Stimulated activated CD8-positive, alpha-beta memory T cell treated with anti-CD3 and anti-CD28 coated beads, Interleukin-7, amount 100 ng/mL, for 1 hour (primary cell): ENCODE results near the gene FOCAD.

Experiments
- DNase-seq, 2 donors: peaks; one replicate each; pipeline ENCODE4 v3.0.0-alpha.2; 2020; ENCODE audit warnings: low read depth in 2 of 2

Gene FOCAD

DNA sequence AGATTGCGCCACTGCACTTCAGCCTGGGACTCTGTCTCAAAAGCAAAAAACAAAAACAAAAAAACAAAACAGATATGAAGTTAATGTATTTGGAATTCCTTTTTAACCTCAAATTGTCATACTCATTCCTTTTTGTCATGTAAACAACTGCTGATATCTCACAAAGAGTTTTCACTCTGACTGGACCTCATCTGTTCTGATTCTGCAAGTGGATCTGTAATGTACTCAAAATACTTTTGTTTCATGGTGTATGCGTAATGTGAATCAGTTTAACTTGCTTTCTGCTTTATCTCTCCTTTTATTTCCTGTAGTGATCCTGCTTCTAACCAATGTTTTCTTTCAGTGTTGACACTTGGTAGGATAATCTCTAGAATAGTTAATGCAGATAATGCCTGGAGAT is 106.7 kb downstream of the FOCAD start:
- no peak for DNase-seq

DNA sequence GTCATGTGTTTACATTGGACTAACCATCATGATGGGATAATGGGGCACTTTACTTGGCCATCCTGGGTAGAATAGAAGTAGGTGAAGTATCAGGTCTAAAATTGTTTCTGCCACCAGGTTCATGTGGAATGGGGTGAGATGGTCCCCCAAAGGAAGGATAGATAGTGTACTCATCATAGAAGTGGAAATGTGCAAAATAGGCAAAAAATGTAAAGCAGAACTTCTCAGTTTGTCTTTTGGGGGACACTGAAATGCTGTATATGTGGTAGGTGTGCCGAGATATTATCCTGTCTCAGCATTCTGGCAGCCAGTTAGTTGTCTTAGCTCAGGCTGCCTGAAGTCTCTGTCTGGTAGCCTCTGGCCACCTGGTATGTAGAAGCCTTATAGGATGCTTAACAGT is 107.6 kb downstream of the FOCAD start:
- no peak for DNase-seq

DNA sequence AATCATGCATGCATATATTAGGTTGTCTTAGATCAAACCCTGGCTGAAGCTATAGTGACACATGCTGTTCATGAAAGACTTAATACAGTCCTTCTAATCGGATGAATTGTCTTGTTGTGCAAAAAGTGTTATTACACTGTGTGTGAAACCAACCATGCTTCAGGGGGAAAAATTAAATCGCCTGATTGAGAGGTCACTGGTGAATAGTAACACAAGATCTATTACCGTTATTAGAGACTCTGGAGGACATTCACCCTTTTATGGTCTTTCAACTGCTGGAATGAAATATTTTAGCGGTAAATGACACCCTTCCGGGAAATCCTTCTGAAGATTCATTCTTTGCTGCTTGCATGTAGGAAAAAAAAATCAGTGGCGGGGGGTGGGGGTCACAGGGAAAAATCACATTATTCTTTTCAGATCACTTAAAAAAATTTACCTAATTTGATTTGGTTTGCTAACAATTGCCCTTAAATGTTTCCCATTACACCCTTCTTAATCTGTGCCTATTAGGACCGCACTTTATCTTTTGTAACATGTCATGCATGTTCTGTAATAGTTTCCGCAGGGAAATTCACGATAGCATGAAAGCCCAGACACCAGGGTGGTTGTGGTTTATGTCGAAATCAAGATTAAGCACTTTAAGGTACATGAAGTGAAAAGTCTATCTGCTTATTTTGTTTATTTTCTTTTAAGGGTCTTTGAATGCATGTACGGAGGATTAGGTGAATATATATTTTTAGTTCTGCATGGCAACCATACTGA is 120.6 kb downstream of the FOCAD start:
- DNase-seq, result no peak

DNA sequence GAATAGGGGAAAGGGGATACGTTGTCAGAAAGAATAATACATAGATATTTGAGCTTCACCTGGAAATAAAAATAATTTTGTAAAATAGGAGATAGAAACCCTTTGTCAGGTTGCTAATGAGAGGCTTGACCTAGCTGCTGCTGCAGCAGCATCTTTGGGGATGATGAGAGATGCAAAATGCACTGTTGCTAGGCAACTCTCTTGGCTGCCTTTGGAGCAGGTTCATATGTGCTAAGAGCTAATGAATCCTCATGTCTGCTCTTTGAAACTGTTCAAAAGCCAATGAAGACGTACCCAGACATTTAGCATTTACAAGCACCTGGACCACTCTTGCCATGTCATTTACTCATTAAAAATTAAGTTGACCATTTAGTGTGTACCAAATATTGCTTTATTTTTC is 121.7 kb downstream of the FOCAD start:
- DNase-seq, result no peak

DNA sequence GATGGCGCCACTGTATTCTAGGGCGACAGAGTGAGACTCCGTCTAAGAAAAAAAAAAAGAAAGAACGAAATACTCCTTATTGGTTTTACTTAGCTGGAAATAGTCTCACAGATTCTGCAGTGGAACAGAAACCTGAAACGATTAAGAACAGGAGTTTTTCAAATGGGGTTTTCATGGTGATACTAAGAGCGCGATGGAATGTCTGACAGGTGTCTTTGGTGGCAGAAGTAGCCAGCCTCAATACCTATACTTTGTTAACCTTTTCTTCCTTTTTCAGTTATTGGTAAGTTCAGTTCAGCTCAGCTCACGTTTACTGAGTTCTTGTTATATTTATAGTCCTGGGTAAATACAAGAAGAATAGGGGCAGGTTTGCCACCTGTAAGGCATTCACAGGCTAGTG is 123.9 kb downstream of the FOCAD start:
- no peak for DNase-seq

DNA sequence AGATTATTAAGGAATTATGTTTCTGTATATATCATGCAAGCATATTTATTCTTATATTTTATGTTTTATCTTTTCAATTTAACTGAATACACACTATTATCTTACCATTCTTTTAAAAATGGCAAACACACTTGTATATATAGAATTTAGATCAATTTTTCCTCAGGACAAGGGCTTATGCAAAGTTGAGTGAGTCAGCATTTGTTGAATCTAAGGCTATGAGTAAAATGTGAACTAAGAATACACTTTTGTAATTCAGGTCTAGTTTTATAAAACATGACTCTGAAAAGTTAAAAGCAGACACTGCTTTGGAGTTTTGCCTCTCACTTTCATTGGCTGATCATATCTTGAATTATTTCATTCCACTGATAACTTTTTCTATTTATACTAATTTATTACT is 127.8 kb downstream of the FOCAD start:
- no peak for DNase-seq

DNA sequence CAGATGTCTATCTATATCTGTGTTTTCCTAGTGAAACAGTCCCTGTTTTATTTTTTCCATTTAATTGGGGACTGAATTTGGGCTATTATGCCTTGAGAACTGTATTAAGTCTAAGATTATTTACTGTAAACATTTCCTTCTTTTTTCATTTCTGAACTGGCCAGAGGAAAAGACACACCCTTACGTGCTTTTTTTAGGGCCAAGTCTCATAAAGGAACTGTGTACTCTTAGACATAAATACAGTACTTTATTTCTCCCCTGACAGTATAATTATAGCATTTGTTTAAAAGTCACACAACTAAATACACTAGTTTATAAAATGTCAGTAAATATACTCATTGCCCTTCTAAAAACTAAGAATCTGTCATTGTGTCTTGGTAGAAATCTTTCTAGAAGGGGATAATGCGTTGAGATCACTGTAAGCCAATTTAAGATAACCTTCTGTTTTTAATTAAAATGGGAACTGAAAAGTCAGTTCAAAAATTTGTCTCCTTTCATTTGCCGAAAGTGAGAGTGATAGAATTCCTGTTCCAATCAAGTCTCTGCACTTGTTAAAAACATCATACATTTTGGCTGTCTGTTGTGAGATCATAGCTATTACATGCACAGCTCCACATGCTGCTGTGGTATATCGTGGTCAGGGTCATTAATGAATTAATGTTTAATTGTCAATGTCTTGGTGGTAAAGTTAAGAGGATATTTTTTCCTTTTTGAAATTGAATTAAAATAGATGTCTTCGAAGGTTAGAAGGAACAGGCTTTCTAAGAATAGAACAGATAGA is 132.1 kb downstream of the FOCAD start:
- no peak for DNase-seq

DNA sequence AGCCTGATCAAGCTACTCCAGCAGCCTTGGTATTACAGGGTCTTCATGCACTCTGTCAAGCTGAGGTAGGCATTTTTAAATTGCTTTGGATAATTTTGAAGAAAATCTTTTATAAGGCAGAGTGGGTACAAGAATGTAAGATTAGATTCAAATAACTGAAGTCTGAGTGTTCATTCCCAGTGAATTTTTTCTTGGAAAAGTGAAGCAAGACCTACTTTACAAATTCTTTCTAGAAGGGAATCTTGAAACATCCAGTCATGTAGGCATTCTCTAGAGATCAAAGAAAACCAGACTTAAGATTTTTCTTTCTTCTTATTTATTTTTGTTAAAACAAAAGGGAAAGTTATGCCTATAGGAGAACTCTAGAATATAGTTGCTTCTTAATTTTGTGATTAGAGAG is 139.0 kb downstream of the FOCAD start:
- DNase-seq, result no peak

DNA sequence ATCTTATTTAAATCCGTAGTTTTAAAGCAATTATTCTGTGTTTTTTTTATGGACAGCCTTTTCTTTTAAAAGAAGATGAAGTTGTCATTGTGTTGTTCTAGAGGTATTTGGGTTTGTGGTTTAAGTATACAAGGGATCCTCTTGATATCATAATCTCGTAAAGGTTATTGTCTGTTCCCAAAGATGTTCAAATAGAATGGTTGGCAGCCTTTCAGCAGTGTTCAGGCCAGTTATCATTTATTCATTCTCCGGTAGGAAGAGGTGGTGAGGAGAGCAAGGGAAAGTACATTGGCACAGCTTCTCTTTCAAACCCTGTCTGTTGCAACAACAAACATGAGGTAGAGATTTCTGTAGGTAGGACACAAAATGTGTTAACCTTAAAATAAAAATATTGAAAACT is 147.0 kb downstream of the FOCAD start:
- DNase-seq, result no peak

DNA sequence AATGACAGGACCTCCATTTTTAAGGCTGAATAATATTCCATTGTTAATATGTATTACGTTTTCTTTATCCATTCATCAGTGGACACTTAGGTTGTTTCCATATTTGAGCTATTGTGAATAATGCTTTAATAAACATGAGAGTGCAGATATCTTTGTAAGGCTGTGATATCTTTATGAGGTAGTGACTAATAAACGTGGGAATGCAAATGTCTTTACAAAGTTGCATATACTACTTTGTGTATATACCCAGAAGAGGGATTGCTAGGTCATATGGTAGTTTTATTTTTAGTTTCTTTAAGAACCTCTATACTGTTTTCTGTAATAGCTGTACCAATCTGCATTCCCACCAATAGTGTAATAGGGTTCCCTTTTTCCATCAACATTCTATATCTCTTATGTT is 148.7 kb downstream of the FOCAD start:
- no peak for DNase-seq

DNA sequence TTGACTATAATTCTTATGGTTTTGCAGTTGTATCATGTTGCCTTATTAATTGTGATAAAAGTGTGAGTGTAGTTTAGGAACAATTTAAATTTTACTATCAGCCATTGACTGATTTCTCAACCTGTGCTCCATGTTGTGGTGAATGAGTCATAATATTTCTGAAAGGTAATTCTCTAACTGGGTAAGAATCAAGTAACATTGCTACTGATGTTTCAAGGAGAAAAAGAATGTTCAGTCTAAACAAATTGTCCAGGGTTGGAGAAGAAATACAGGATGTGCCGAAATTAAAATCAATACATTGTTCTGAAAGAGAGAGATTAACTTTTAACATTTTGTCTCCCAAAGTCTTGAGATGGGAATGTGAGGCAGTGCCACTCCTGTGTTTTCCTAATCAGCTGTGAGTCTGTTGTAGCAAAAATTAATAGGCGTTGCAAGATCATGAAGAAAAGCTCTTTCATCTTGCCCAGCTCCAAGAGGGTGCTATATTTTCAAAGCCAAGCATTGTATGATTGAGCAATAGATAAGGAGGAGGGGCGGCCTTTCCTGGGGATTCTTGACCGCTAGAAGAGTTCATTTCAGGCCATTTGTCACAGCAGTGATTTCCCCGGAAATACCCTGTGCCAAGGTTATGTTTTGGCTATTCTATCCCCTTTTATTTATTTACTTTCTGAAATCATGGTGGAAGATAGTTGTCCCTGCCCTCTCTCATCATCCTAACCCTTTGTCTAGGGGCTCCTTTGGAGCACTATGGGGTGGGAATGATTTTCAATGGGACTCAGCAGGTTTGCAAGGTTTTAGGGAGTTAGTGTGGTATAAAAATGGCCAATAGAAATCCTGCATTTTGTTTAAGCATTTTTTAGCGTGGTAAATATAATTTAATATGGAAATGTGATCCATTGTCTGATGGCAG is 151.6 kb downstream of the FOCAD start:
- DNase-seq, result no peak

DNA sequence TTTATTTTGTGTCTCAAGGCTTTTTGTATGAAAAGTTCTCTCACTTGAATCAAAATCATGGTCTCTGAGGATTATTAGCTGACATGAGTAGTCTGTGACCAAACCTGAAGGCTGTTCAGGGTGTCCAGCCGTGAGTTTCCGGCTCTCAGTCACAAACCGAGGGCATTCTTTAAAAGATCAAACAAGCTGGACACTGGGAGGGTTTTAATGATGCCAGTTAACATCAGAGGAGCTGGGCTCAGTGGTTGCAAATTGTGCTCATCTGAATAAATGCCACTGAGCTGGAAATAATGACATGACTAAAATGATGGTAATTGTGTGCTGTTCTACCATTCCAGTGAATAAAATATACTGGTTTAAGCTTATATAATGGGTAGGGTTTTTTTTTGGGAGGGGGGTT is 153.1 kb downstream of the FOCAD start:
- no peak for DNase-seq

DNA sequence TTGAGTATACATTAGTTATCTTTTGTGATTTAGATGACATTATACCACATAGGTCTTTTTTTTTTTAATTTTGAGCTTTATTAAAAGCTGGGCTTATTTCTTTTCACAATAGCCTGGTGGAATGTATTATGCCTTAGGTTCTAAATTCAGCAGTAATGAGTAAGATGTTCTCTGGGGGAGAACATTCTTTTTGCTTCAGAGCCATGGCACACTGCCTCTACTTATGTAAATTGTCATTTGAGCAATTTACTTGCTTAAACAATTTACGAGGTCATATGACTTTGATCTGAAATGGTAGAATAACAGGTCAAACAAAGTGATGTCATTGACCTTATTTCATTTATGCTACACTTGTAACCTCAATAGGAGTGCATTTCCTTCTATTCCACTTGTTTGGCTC is 154.2 kb downstream of the FOCAD start:
- no peak for DNase-seq

DNA sequence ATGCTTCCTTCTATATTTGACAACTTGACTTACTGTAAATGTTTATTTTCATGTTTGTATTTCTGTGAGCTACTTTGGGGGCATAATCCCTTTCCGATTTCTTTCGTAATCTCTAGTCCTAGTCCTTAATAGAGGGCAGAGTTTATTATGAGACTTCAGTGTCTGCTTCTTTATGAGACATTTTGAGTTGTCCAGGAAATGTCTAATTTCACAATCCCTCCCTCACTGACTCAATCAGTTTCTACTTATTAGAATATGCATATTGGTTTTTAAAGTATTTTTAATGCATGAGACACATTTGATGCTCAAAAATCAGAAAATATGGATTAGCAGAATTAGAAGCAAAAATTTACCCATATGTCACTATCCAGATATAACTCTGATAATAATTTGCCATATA is 160.9 kb downstream of the FOCAD start:
- DNase-seq, result no peak

DNA sequence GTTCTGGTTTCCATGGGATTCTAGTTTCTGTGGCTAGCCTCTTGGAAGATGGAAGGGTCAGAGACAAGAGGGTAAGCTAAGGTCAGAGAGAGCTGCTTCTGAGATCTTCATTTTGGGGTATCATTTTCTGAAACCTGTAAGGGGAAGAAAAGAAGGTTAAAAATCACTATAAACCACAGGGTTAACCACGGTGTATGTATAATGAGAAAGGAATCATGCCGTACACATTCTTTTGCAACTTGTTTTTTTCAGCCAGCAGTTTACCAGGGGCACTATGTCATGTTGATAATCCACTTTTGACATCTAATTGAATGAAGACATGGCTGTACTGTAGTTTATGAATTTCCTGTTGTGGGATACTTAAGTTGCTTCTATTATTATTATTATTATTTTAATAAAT is 164.4 kb downstream of the FOCAD start:
- DNase-seq, result no peak

DNA sequence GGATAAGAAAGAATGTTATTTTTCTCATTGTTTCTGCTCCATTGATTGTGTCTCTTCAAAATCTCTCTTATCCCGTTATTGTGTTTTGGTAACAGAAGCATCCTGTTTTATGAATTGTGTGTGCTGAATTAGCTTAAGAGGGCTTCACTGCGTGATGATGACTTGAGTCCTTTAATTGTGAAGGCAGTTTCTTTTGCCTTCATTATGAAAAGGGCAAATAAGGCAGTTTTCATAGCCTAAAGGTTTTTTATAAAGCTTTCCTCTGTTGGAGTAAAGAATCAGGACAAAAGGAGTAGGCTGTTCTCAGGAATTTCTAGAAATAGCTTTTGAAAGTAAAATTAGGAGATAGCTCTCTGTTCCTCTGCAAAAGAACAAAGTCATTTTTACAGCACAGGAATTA is 169.8 kb downstream of the FOCAD start:
- no peak for DNase-seq

DNA sequence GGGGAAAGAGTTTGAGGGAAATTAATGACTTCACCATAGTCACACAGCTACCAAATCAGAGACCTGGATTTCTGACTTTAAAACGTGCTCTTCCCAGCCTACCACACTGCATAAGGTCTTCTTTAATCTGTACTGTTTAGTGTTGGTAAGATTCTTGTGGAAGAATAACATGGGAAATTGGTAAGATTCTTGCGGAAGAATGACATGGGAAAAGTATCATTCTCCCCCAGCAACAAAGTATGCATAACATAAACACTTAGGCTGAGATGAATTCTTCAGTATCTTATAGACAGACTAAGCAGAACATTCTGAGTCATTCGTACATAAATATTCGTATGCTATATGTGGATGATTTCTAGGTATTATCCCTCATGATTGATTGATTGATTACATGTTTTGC is 170.4 kb downstream of the FOCAD start:
- no peak for DNase-seq

DNA sequence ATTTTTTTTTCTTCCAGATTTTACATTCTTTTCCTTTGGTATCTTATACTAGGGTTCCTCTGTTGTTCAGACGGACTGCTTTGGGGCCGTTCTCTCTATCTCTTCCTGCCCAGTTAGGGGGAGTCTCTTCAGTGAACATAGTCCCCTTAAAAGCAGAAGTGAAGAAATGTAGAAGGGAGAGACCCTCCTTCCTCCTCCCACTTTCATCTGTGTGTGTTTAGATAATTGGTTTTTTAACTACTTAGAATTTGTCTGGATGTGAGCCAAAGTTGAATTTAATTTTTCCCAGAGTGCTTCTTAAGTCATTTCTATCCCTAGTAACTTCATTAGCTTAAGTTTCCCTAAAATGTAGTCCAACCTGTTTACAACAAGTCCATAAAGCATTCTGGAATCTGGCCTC is 179.9 kb downstream of the FOCAD start:
- no peak for DNase-seq

DNA sequence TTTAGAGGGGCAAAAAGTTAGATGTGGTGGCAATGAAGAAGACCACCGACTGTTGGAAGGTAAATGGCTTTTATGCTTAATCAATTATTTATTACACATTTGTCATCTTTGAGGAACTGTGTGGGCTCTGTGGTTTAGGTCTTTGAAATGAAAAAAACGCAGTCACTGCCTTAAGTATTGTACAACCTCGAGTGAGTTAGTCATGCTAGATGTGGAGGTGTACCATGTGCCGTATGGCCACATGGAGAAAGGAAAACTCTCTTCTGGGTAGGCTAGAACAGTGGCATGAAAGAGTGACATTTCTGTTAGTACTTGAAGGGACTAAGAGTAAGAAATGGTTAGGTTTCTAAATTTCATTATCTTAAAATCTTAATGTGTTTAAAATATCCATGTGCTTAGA is 181.3 kb downstream of the FOCAD start:
- DNase-seq, result no peak

DNA sequence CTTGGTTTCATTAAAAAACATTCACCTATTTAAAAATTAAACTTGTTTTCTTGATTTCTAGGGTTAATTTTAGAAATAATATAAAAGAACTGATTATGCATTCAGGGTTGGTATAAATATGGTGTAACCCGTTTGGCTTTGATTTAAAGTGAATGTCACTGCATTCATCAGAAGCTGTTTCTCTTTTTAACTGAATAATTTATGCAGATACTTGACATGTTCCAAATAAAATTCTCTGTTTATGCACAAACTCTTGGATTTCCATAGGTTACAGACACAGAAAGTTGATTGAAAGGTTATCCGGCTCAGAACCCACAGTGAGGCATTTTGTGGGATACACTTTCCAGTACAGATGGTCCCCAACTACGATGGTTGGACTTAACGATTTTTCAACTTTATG is 186.1 kb downstream of the FOCAD start:
- DNase-seq, result no peak

DNA sequence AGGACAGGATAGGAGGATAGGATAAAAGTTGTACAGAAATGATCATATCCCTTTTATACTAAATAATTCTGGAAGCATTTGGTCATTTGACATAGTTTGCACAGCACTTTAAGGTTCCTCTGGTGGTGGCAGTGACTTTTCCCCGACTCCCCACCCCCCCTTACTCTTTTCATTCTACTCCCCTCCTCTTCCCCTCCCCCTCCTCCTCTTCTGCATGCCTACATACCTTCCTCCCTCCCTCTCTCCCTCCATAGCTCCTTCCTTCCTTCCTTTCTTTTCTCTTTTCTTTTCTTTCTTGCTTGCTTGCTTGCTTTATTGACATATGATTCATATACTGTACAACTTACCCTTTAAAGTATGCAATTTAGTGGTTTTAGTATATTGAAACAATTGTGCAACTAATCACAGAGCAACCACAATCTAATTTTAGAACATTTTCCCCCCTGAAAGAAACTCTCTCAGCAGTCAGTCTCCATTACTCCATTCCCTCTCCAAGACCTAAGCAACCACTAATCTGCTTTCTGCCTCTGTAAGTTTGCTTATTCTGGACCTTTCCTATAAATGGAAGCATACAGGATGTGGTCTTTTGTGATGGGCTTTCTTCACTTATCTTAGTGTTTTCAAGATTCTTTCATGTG is 188.4 kb downstream of the FOCAD start:
- no peak for DNase-seq

DNA sequence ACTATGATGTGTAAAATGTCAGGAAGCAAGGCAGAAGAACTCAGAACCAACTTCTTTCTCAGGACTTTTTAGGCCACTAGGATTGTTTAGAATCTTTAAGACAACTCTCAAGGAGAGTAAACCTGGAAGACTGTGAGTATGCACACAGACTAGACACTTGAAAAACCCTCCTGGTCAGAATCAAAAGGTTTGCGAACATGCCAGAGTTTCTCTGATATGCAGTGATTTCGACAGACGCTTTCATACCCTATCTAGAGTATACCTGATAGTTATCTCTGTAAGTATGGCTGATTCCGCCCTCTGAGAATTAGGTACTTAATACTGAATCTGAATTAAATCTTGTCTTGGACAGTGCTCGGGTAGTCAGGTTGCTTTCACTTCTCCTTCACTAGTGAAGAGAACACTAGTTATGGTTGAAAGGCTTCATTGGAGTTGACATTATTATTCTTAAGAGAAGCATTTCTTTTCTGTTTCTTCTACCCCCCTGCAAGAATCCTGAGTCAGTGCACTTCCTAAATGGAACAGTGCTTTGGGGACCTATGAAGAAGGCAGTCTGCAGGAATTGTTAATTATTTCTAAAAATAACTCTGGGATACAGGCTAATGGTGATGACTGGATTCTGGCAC is 189.3 kb downstream of the FOCAD start:
- no peak for DNase-seq
